SU-DHL-6 (cell line): ENCODE data around the gene CA11.

Experiments used
- H2AFZ ChIP-seq: fragments of 200-600 bp; sonication (generic); 2 replicates; pipeline ENCODE4 v1.6.1; 2014; ENCODE audit warnings: low read depth, mild to moderate bottlenecking, moderate library complexity, mixed read lengths, antibody characterized with exemption, low read length; ENCODE audit not compliant: severe bottlenecking
- H3F3A ChIP-seq: fragments of 200-600 bp; shearing (Covaris generic); 2 replicates; pipeline ENCODE4 v1.6.0; 2016; ENCODE audit warnings: antibody characterized with exemption, mild to moderate bottlenecking; ENCODE audit not compliant: insufficient read depth
- H3K27ac ChIP-seq: fragments of 200-600 bp; sonication (generic); 2 replicates; pipeline ENCODE4 v1.5.1; 2016; ENCODE audit warnings: low read depth, mild to moderate bottlenecking, low read length, moderate library complexity, mixed read lengths
- H3K27me3 ChIP-seq: fragments of 200-600 bp; sonication (generic), shearing (Covaris generic); 2 replicates; pipeline ENCODE4 v1.6.0; 2014; ENCODE audit warnings: mild to moderate bottlenecking, low read length
- H3K36me3 ChIP-seq: fragments of 200-600 bp; sonication (generic); 2 replicates; pipeline ENCODE4 v1.6.1; 2014; ENCODE audit warnings: mild to moderate bottlenecking, low read length, mixed read lengths
- H3K4me2 ChIP-seq: fragments of 300-600, 200-600 bp; shearing (Covaris generic), sonication (generic); 2 replicates; pipeline ENCODE4 v1.6.0; 2014; ENCODE audit warnings: low read length, low read depth, mild to moderate bottlenecking; ENCODE audit not compliant: poor library complexity, severe bottlenecking
- H3K4me3 ChIP-seq: fragments of 200-600 bp; sonication (generic); 2 replicates; pipeline ENCODE4 v1.5.1; 2014; ENCODE audit warnings: antibody characterized with exemption, low read length, mild to moderate bottlenecking, mixed read lengths; ENCODE audit not compliant: insufficient read depth, poor library complexity, severe bottlenecking
- H3K79me2 ChIP-seq: fragments of 200-600 bp; sonication (generic); 2 replicates; pipeline ENCODE4 v1.6.1; 2014; ENCODE audit warnings: mild to moderate bottlenecking, low read length, moderate library complexity; ENCODE audit not compliant: insufficient read depth
- H3K9ac ChIP-seq: fragments of 200-600 bp; sonication (generic); 2 replicates; pipeline ENCODE4 v1.7.0; 2014; ENCODE audit warnings: mild to moderate bottlenecking, low read length
- H3K9me2 ChIP-seq: fragments of 200-600 bp; sonication (generic); replicated peaks from 2 replicates; pipeline ENCODE4 v1.6.1; 2014; ENCODE audit warnings: low read length; ENCODE audit not compliant: insufficient read depth
- H3K9me3 ChIP-seq: fragments of 200-600 bp; sonication (generic); 2 replicates; pipeline ENCODE4 v1.6.1; 2014; ENCODE audit warnings: low read length, mixed read lengths; ENCODE audit not compliant: insufficient read depth
- H4K20me1 ChIP-seq: fragments of 200-600 bp; sonication (generic); 2 replicates; pipeline ENCODE4 v1.6.1; 2014; ENCODE audit warnings: low read depth, mild to moderate bottlenecking, antibody characterized with exemption, low read length, moderate library complexity, mixed read lengths
- EZH2phosphoT487 ChIP-seq: fragments of 200-600 bp; sonication (generic), shearing (Covaris generic); conservative IDR thresholded peaks from 2 replicates; pipeline ENCODE4 v1.6.1; 2018; ENCODE audit warnings: mild to moderate bottlenecking, antibody characterized with exemption, low read length, moderate library complexity, mixed read lengths
- TF ChIP-seq, protein P1 (sequence below): fragments of 200-600 bp; sonication (generic); IDR thresholded peaks from one replicate; pipeline ENCODE4 v1.5.1; 2017; ENCODE audit warnings: antibody characterized with exemption, mild to moderate bottlenecking, low read length, moderate library complexity; ENCODE audit not compliant: insufficient read depth, poor library complexity, severe bottlenecking

Gene CA11

DNA sequence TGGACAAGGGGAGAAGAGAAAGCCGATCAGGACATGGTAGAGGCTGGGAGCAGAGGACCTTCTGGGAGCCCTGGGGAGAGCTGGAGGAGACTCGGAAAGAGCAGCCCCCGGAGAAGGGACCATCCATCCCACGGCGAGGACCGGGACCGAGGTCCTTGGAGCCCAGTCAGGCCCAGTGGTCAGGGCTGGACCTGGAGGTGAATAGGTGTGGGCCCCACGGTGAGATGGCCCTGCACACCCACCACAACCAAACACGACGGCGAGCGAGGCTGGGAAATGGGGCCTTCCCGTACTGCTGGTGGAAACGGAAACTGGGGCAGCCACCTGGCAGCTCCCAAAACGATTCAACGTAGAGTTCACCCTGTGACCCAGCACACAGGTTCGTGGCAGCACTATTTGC is 30.5 kb upstream of the CA11 start:
- H3K27me3 ChIP-seq, result no peaks in the 10 kb centered on the region
- no peak overlapping the region for H2AFZ ChIP-seq
- H3K4me3 ChIP-seq, result no peak overlapping the region

DNA sequence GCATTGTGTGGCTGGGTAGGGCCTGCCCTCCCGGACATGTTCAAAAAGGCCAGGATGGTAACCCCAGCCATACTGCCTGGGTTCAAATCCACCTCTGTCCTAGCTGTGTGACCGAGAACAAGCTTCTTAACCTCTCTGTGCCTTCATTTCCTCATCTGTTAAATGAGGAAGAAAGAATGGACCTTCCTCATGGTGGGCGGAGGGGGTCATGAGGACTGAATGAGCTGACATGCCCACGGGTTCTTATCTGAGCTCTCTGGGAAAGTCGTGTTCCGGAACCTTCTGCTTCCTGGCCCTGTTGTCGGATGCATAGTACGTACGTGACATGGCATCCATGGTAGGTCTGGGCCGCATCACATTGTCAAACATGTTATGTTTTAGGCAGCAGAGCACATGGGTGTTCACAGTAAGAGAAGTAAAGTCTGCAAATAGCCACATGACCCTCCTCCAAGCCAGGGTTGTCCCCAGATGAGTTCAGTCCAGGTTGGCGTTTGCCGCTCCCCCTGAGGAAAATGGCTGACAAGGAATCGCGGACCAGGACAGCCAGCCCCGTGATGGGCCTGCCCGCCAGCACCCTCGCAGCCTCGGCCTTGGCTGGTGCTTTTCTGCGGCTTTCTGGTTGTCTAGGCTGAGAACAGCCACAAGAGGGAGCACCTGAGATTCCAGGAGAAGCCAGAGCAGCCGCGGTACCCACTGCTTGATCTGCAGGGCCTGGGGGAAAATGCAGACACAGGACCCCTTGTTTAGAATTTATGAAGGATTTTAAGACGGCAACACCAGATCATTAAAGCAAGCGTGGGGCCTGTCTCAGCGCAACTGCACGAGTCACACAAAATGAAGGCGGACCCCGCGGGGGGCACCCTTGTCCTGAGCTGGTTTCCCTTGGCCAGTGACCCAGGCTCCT is 29.2 kb upstream of the CA11 start:
- no peak overlapping the region for H3K4me2 ChIP-seq
- no peaks in the 10 kb centered on the region for H3K9me2 ChIP-seq
- H3K27ac ChIP-seq, result no peak overlapping the region
- no peak overlapping the region for H3K9ac ChIP-seq
- TF ChIP-seq, protein P1, sequence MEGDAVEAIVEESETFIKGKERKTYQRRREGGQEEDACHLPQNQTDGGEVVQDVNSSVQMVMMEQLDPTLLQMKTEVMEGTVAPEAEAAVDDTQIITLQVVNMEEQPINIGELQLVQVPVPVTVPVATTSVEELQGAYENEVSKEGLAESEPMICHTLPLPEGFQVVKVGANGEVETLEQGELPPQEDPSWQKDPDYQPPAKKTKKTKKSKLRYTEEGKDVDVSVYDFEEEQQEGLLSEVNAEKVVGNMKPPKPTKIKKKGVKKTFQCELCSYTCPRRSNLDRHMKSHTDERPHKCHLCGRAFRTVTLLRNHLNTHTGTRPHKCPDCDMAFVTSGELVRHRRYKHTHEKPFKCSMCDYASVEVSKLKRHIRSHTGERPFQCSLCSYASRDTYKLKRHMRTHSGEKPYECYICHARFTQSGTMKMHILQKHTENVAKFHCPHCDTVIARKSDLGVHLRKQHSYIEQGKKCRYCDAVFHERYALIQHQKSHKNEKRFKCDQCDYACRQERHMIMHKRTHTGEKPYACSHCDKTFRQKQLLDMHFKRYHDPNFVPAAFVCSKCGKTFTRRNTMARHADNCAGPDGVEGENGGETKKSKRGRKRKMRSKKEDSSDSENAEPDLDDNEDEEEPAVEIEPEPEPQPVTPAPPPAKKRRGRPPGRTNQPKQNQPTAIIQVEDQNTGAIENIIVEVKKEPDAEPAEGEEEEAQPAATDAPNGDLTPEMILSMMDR, result peak; percentile 92
- no peak for TF ChIP-seq EZH2phosphoT487
- no peaks in the 10 kb centered on the region for H3F3A ChIP-seq
- no peak overlapping the region for H2AFZ ChIP-seq
- no peaks in the 10 kb centered on the region for H3K36me3 ChIP-seq
- H3K9me3 ChIP-seq, result no peaks in the 10 kb centered on the region
- no peaks in the 10 kb centered on the region for H4K20me1 ChIP-seq
- H3K4me3 ChIP-seq, result no peak overlapping the region
- no peaks in the 10 kb centered on the region for H3K79me2 ChIP-seq
- no peaks in the 10 kb centered on the region for H3K27me3 ChIP-seq

More for the DNA sequence above, 30.5 kb upstream of the CA11 start:
- Histone ChIP-seq H3F3A (no peaks in the 10 kb centered on the region), H3K9ac (no peak overlapping the region), H3K79me2 (no peaks in the 10 kb centered on the region), H4K20me1 (no peaks in the 10 kb centered on the region), H3K4me2 (no peak overlapping the region), H3K9me3 (no peaks in the 10 kb centered on the region), H3K36me3 (no peaks in the 10 kb centered on the region), H3K9me2 (no peaks in the 10 kb centered on the region), H3K27ac (no peak overlapping the region)
- no peak for TF ChIP-seq EZH2phosphoT487
- TF ChIP-seq, protein P1, result no peak

DNA sequence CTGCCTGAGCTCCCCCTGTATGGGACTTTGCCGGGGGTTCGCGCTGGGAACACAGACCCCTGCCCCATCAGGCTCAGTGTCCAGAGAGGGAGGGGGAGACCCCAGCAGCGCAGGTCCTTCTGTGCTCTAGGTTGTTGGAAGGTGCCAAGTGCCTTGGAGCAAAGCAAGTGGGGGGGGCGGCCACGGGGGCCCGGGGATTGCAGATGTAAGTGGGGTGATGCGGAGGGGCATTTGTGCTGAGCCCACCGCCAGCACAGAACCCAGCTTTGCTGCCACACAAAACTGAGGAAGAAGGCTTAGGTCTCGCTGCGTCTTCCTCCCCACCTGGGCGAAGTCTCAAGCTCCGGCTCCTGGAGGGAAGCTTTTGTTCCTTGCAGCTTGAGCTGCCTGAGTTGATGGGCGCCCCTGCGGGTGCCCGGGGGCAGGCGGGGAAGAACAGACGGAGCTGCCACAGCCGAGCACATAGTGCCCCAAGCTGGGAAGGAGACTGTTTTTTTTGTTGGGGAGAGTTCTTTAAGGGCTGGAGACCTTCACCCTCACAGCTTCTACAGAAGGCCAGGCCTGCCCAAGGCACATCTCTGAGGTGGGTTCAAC is 28.3 kb upstream of the CA11 start:
- no peaks in the 10 kb centered on the region for H3K9me2 ChIP-seq
- no peaks in the 10 kb centered on the region for H3K9me3 ChIP-seq
- H3K27me3 ChIP-seq, result no peaks in the 10 kb centered on the region
- no peak overlapping the region for H2AFZ ChIP-seq
- no peak overlapping the region for H3K27ac ChIP-seq
- no peaks in the 10 kb centered on the region for H3F3A ChIP-seq
- H3K9ac ChIP-seq, result no peak overlapping the region
- TF ChIP-seq, protein P1, result no peak
- no peak for TF ChIP-seq EZH2phosphoT487
- no peak overlapping the region for H3K4me3 ChIP-seq
- no peaks in the 10 kb centered on the region for H4K20me1 ChIP-seq
- H3K79me2 ChIP-seq, result no peaks in the 10 kb centered on the region
- no peaks in the 10 kb centered on the region for H3K36me3 ChIP-seq
- H3K4me2 ChIP-seq, result no peak overlapping the region
